CD14-positive monocyte (primary cell): ENCODE results near the gene B3GNT7. TPM values are rescaled to one million over a fixed set of nuclear protein-coding genes. Genes with fewer than 3 reads are reported as not detected.

Experiments
- DNase-seq, 3 donors: peaks; one replicate each; pipeline ENCODE4 v3.0.0-alpha.2; 2011 to 2022
- H2AFZ ChIP-seq: 2 replicates; pipeline ENCODE4 v1.6.0; 2012; ENCODE audit warnings: mild to moderate bottlenecking, low read depth, low read length, inconsistent platforms; ENCODE audit not compliant: insufficient read depth, poor library complexity, severe bottlenecking
- H3K27ac ChIP-seq, 2 donors: 1 replicate in 1 of 2; 2 replicates in 1 of 2; pipeline ENCODE4 v1.5.1; 2012 to 2013; ENCODE audit warnings: low read length in 2 of 2, control low read depth in 1 of 2, inconsistent platforms in 1 of 2, low read depth in 1 of 2, mild to moderate bottlenecking in 1 of 2
- H3K27me3 ChIP-seq, 2 donors: one replicate each; pipeline versions ENCODE4 v1.6.0 to v1.6.1; 2011 to 2013; ENCODE audit warnings: low read length in 2 of 2; ENCODE audit not compliant: control insufficient read depth in 2 of 2, insufficient read depth in 2 of 2
- H3K36me3 ChIP-seq, 2 donors: replicated peaks in 1 of 2; 1 replicate in 1 of 2; 2 replicates in 1 of 2; pipeline versions ENCODE4 v1.5.1 to v1.6.1; 2012 to 2013; ENCODE audit warnings: low read length in 2 of 2, control low read depth in 1 of 2, inconsistent platforms in 1 of 2, mild to moderate bottlenecking in 1 of 2; ENCODE audit not compliant: insufficient read depth in 2 of 2, control insufficient read depth in 1 of 2
- H3K4me1 ChIP-seq, 2 donors: 1 replicate in 1 of 2; 2 replicates in 1 of 2; pipeline versions ENCODE4 v1.5.1 to v1.6.1; 2012 to 2013; ENCODE audit warnings: low read length in 2 of 2, control low read depth in 1 of 2, inconsistent platforms in 1 of 2, mild to moderate bottlenecking in 1 of 2, moderate library complexity in 1 of 2; ENCODE audit not compliant: insufficient read depth in 2 of 2, control insufficient read depth in 1 of 2
- H3K4me2 ChIP-seq: replicated peaks from 2 replicates; pipeline ENCODE3; 2012; ENCODE audit warnings: low read length, moderate library complexity, mild to moderate bottlenecking; ENCODE audit not compliant: poor library complexity, severe bottlenecking; ENCODE audit errors: extremely low read depth
- H3K4me3 ChIP-seq, 3 experiments: fragments of 200-600 bp in 1 of 3; sonication (generic) in 1 of 3; replicated peaks in 1 of 3; 1 replicate in 2 of 3; 2 replicates in 1 of 3; pipeline ENCODE4 v1.5.1; 2011 to 2013; ENCODE audit warnings: low read length in 3 of 3, mild to moderate bottlenecking in 3 of 3, control low read depth in 2 of 3, low read depth in 2 of 3, inconsistent platforms in 1 of 3, moderate library complexity in 1 of 3
- H3K79me2 ChIP-seq: 2 replicates; pipeline ENCODE4 v1.6.0; 2012; ENCODE audit warnings: mild to moderate bottlenecking, control low read depth, inconsistent platforms, low read length, moderate library complexity; ENCODE audit not compliant: insufficient read depth
- H3K9ac ChIP-seq: 2 replicates; pipeline ENCODE4 v1.6.0; 2017; ENCODE audit warnings: low read length, mild to moderate bottlenecking; ENCODE audit not compliant: insufficient read depth, poor library complexity, severe bottlenecking
- H3K9me3 ChIP-seq, 2 donors: replicated peaks in 1 of 2; 1 replicate in 1 of 2; 2 replicates in 1 of 2; pipeline versions ENCODE4 v1.5.1 to v1.6.1; 2012 to 2013; ENCODE audit warnings: low read length in 2 of 2, control low read depth in 1 of 2; ENCODE audit not compliant: control insufficient read depth in 1 of 2, insufficient read depth in 1 of 2
- H4K20me1 ChIP-seq: 2 replicates; pipeline ENCODE4 v1.6.0; 2012; ENCODE audit warnings: mild to moderate bottlenecking, low read length, control low read depth, moderate library complexity; ENCODE audit not compliant: insufficient read depth
- H3K27ac Mint-ChIP-seq, 7 donors: one replicate each; pipeline ENCODE4 v1.8.0; 2020; ENCODE audit warnings: mild to moderate bottlenecking in 7 of 7, mixed read lengths in 7 of 7, moderate library complexity in 6 of 7, inconsistent platforms in 2 of 7
- H3K27me3 Mint-ChIP-seq, 3 donors: one replicate each; pipeline ENCODE4 v1.8.0; 2021 to 2022; ENCODE audit warnings: low read depth in 3 of 3, mild to moderate bottlenecking in 3 of 3, mixed read lengths in 3 of 3, moderate library complexity in 3 of 3, inconsistent platforms in 1 of 3
- H3K36me3 Mint-ChIP-seq, 2 donors: one replicate each; pipeline ENCODE4 v1.8.0; 2020; ENCODE audit warnings: mixed read lengths in 2 of 2, inconsistent platforms in 1 of 2, mild to moderate bottlenecking in 1 of 2
- H3K4me1 Mint-ChIP-seq: one replicate; pipeline ENCODE4 v1.8.0; 2020; ENCODE audit warnings: mild to moderate bottlenecking, mixed read lengths
- H3K4me3 Mint-ChIP-seq, 2 donors: one replicate each; pipeline ENCODE4 v1.8.0; 2020; ENCODE audit warnings: mild to moderate bottlenecking in 2 of 2, mixed read lengths in 2 of 2, moderate library complexity in 1 of 2
- H3K9me3 Mint-ChIP-seq, 7 donors: one replicate each; pipeline ENCODE4 v1.8.0; 2020 to 2022; ENCODE audit warnings: mixed read lengths in 7 of 7, mild to moderate bottlenecking in 6 of 7, moderate library complexity in 6 of 7, inconsistent platforms in 2 of 7
- WGBS: methylation state at CpG from one replicate; pipeline ENCODE4 v1.1.5; 2013; ENCODE audit warnings: missing lambda C conversion rate; ENCODE audit not compliant: insufficient coverage; 5-methylcytosine and 5-hydroxymethylcytosine counted together
- intact Hi-C, 2 donors: fragments of 100-400 bp; cut with micrococcal nuclease; formaldehyde crosslinking; loops; one replicate each; pipeline versions ENCODE4 v1.15.0 to v1.15.1; 2023
- polyA plus RNA-seq, 3 donors: library from polyadenylated mRNA; depleted of rRNA in 1 of 3; unstranded in 2 of 3; stranded (reverse) in 1 of 3; fragments of 300-500 nt in 2 of 3; fragments of >200 nt in 1 of 3; fragmentation: Illumina TruSeq in 2 of 3; gene quantifications; 1 replicate in 2 of 3; 2 replicates in 1 of 3; pipeline ENCODE4 v1.2.3, GENCODE V29; 2012 to 2021
- TF ChIP-seq, protein P1 (sequence below): fragments of 200-600 bp; IDR thresholded peaks from one replicate; pipeline ENCODE4 v1.8.0; 2022; ENCODE audit warnings: antibody characterized with exemption, mild to moderate bottlenecking

B3GNT7 gene
- polyA plus RNA-seq, 3 donors: 0.05 TPM; not detected in 2

DNA sequence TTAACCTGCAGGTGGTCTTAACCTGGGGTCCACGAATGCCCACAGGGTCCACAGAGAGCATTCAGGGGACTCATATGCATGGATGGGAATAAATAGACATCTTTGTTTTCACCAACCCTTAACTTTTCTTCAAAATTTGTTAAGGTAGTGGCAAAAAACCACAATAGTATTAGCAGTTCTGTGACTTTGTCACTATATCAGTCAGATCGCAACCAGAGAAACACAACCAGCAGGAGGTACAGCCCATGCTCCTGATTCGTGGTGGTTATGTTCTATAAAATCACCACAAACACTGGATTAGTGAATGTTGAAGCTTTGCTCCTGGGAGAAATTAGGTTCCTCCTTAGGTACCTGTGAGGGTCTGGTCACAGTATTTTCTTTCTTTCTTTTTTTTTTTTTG is 31.6 kb downstream of the B3GNT7 start:
- intact Hi-C loops: no loop called here
- H3K4me2 ChIP-seq: no peak overlapping the region
- no peaks in the 10 kb centered on the region for H3K36me3 Mint-ChIP-seq
- H4K20me1 ChIP-seq: no peaks in the 10 kb centered on the region
- TF ChIP-seq, protein P1, sequence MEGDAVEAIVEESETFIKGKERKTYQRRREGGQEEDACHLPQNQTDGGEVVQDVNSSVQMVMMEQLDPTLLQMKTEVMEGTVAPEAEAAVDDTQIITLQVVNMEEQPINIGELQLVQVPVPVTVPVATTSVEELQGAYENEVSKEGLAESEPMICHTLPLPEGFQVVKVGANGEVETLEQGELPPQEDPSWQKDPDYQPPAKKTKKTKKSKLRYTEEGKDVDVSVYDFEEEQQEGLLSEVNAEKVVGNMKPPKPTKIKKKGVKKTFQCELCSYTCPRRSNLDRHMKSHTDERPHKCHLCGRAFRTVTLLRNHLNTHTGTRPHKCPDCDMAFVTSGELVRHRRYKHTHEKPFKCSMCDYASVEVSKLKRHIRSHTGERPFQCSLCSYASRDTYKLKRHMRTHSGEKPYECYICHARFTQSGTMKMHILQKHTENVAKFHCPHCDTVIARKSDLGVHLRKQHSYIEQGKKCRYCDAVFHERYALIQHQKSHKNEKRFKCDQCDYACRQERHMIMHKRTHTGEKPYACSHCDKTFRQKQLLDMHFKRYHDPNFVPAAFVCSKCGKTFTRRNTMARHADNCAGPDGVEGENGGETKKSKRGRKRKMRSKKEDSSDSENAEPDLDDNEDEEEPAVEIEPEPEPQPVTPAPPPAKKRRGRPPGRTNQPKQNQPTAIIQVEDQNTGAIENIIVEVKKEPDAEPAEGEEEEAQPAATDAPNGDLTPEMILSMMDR: no peak
- no peaks in the 10 kb centered on the region for H3K79me2 ChIP-seq
- H3K4me3 ChIP-seq: no peak overlapping the region
- no peak overlapping the region for H3K27ac Mint-ChIP-seq
- DNase-seq: no peak
- H3K9me3 Mint-ChIP-seq: peaks cover 10 to 23% (median 20%) of the 10 kb centered on the region in 7 donors
- H3K27me3 ChIP-seq: no peaks in the 10 kb centered on the region
- H2AFZ ChIP-seq: no peak overlapping the region
- peaks cover 7 to 16% of the 10 kb centered on the region in 2 donors for H3K9me3 ChIP-seq
- peaks cover 0 to 4% (median 1%) of the 10 kb centered on the region in 3 donors for H3K27me3 Mint-ChIP-seq
- H3K4me1 ChIP-seq: no peaks in the 10 kb centered on the region
- H3K36me3 ChIP-seq: no peaks in the 10 kb centered on the region
- H3K4me1 Mint-ChIP-seq: peaks cover 1% of the 10 kb centered on the region
- H3K9ac ChIP-seq: no peak overlapping the region
- no CpG with 5 or more reads among the region's 3 CpGs for WGBS
- H3K4me3 Mint-ChIP-seq: no peak overlapping the region
- no peak overlapping the region for H3K27ac ChIP-seq

DNA sequence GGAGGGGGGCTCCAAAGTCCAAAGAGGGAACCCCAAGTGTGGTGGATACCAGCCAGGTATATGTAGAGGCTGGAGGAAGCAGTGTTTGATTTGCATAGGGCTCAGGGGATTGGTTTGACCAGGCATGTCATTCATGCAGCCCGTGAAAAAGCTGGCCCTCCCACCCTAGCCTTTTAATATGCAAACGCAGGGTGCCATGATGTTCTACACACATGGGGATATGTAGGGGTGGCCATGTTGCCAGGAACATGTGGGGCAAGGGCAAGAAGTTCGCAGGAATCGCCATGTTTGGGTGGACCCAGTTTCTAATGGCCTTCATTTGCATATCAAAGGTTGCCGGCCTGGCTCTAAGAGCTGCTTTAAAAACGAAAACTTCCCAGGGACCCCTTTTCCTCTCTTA is 33.6 kb downstream of the B3GNT7 start:
- H3K27ac ChIP-seq: no peak overlapping the region
- 100% methylated on average over 3 of the region's 6 CpGs for WGBS
- Mint-ChIP-seq H3K27ac (no peak overlapping the region), H3K36me3 (no peaks in the 10 kb centered on the region), H3K4me1 (no peaks in the 10 kb centered on the region), H3K9me3 (peaks cover 11 to 26% (median 19%) of the 10 kb centered on the region in 7 donors), H3K27me3 (peaks cover 0 to 4% (median 1%) of the 10 kb centered on the region in 3 donors), H3K4me3 (no peak overlapping the region)
- TF ChIP-seq, protein P1: no peak
- H3K4me2 ChIP-seq: no peak overlapping the region
- no peaks in the 10 kb centered on the region for H4K20me1 ChIP-seq
- no peak for DNase-seq
- H3K9me3 ChIP-seq: peaks cover 7 to 20% of the 10 kb centered on the region in 2 donors
- no peak overlapping the region for H3K9ac ChIP-seq
- H3K36me3 ChIP-seq: no peaks in the 10 kb centered on the region
- no peaks in the 10 kb centered on the region for H3K27me3 ChIP-seq
- H2AFZ ChIP-seq: no peak overlapping the region
- H3K4me1 ChIP-seq: no peaks in the 10 kb centered on the region
- intact Hi-C loops: no loop called here
- no peaks in the 10 kb centered on the region for H3K79me2 ChIP-seq
- H3K4me3 ChIP-seq: no peak overlapping the region
